Measurements from ENCODE around the gene ZNF135.

Gene ZNF135

GRCh38 chr19:58045411-58046050 lies 13.6 kb upstream of the ZNF135 start:
- no peak for DNase-seq (ENCODE audit: extremely low read depth, low read depth)
- TF ChIP-seq CTCF (IDR thresholded peaks at IDR 0.05; ENCODE audit: low read depth, low read length, missing control alignments): no peak
- no peak overlapping the region for H3K4me3 ChIP-seq (replicated peaks; ENCODE audit: low read depth, low read length)

GRCh38 chr19:58046856-58047255 lies 12.2 kb upstream of the ZNF135 start:
- no peak for TF ChIP-seq CTCF (IDR thresholded peaks at IDR 0.05; ENCODE audit: low read depth, low read length, missing control alignments)
- DNase-seq (ENCODE audit: extremely low read depth, low read depth): no peak
- H3K4me3 ChIP-seq (replicated peaks; ENCODE audit: low read depth, low read length): no peak overlapping the region

- no peak overlapping the region for H3K4me3 ChIP-seq (replicated peaks; ENCODE audit: low read depth, low read length)
- DNase-seq (ENCODE audit: extremely low read depth, low read depth): no peak
- no peak for TF ChIP-seq CTCF (IDR thresholded peaks at IDR 0.05; ENCODE audit: low read depth, low read length, missing control alignments)
These were observed 11.4 kb upstream of the ZNF135 start for GRCh38 chr19:58047672-58048071.

DNA sequence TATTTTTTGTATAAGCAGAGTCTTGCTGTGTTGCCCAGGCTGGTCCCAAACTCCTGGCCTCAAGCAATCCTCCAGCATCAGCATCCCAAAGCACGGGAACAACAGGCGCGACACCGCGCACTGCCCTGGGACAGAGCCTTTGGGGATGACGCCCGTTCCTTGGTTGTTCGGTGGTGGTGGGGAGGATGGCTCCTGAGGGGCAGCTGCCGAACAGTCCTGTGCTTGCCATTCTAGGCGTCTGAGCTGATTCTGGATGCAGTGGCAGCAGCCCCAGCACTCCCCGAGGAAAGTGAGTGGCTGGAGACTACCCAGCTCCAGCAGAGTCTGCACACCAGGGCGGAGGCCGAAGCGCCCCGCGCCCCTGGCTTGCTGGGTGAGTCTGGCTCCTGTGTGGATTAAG lies 6.8 kb upstream of the ZNF135 start:
- no peak for TF ChIP-seq CTCF (IDR thresholded peaks at IDR 0.05; ENCODE audit: low read depth, low read length, missing control alignments)
- no peak for DNase-seq (ENCODE audit: extremely low read depth, low read depth)

GRCh38 chr19:58053480-58054156 lies 5.5 kb upstream of the ZNF135 start:
- no peak for DNase-seq (ENCODE audit: extremely low read depth, low read depth)
- no peak overlapping the region for H3K4me3 ChIP-seq (replicated peaks; ENCODE audit: low read depth, low read length)
- no peak for TF ChIP-seq CTCF (IDR thresholded peaks at IDR 0.05; ENCODE audit: low read depth, low read length, missing control alignments)

More for the DNA sequence above, 6.8 kb upstream of the ZNF135 start:
- no peak overlapping the region for H3K4me3 ChIP-seq (replicated peaks; ENCODE audit: low read depth, low read length)

- DNase-seq (ENCODE audit: extremely low read depth, low read depth): no peak
- H3K4me3 ChIP-seq (replicated peaks; ENCODE audit: low read depth, low read length): no peak overlapping the region
- TF ChIP-seq CTCF (IDR thresholded peaks at IDR 0.05; ENCODE audit: low read depth, low read length, missing control alignments): no peak
These were observed 3.9 kb upstream of the ZNF135 start for GRCh38 chr19:58054901-58055874.

Data from HFF-Myc (cell line).